CD4-positive, alpha-beta T cell treated with Interleukin-17A for 4 hours (primary cell): ENCODE measurements around the gene PRDM11.

Experiments
- DNase-seq: peaks from one replicate; pipeline ENCODE4 v3.0.0-alpha.2; 2020; ENCODE audit warnings: mixed read lengths

The PRDM11 gene

DNA sequence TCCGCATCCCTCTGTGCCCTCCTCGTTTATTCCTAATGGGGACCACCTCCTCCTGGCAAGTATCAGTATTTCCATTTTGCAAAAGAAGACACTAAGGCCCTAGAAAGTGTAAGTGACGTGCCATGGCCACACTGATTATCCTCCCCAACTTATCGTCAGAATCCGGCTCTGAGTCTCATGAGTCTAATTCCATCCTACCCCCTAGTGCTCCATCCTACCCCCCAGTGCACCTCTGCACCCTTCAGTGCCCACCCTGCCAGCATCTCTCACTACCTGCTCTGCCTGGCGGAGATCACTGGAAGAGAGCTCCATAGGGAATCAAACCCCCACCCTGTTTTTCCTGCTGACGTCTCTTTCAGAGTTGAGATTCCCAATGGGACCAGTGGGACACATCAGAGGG is 31.8 kb downstream of the PRDM11 start:
- DNase-seq, result no peak

GRCh38 chr11:45178890-45179671 is 32.6 kb downstream of the PRDM11 start:
- no peak for DNase-seq

DNA sequence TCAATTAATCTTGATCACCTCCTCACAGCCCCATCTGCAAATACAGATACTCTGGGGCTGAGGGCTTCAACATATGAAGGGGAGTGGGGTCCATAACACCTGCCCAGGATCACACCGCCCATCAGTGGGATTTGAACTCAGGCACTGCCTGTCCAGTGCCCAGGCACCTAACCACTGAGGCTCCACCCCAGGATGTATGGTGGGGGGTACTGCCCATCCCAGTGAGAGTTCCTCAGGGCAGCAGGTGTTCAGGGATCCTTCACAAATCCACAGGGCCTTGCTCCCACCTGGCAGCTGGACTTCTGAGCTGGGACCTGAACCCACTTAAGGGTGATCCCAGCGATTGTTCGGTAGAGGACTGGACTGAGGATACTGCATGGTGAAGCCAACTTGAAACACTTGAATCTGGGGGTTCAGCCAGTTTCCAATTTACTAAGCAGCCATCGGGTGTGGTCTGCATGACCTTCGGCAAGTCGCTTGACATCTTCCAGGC is 33.3 kb downstream of the PRDM11 start:
- DNase-seq, result no peak

DNA sequence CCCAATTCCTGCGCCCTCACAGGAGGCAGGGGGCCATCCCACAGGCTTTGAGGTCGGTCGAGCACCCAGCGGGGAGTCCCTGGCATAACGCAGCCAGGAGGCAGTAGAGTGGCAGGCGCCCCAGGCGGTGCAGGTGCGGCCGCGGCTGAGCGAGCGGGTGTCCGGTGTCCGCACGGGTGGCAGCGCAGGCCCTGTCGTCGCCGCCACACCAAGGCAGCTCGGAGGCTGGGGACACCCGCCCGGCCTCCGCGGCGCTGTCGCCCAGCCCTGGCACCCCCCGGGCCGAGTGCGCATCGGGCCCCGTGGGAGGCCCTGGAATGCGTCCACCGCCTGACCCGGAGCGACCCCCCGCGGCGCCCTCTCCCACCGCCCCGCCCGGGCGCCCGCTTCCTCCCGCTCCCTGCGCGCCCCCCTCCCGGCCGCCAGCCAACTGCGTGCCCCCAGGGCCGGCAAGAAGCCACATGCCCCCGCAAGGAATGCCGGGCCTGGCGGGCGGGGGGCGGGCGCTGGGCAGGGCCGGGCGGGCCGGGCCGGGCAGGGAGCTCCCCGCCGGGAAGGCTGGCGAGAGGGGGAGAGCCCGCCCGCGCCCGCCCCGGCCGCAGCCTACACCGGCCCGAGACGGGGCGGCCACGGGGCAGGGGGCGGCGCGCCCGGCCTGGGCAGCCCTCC is 33.9 kb downstream of the PRDM11 start:
- no peak for DNase-seq

GRCh38 chr11:45180848-45181192 is 34.4 kb downstream of the PRDM11 start:
- peak; percentile 40 for DNase-seq

DNA sequence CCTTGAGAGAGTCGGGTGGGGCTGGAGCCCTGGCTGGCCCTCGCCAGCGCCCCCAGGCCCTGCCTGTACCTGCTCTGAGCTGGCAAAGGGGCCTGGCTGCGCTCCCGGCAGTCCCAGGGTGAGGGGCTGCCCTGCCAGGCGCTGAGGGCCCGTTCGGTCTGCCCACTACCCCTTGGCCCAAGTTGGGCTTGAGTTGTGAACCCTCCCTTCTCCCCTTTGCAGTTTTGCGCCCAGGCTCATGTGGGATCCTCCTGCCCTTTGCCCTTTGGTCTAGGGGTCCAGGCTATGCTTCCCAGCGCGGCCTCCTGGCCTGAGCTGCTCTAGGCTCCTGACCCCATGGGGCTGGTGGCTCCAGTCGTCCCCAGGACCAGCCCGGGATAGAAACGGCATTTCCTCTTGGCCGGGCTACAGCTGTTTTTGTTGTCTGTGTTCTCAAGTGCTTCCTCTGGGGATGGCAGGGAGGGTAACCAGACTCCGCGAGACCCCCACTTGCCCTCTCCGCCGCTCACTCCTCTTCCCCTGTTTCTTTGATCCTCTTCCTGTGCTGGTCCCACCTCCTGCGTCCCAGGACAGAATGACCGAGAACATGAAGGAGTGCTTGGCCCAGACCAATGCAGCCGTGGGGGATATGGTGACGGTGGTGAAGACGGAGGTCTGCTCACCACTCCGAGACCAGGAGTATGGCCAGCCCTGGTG is 34.9 kb downstream of the PRDM11 start:
- no peak for DNase-seq

DNA sequence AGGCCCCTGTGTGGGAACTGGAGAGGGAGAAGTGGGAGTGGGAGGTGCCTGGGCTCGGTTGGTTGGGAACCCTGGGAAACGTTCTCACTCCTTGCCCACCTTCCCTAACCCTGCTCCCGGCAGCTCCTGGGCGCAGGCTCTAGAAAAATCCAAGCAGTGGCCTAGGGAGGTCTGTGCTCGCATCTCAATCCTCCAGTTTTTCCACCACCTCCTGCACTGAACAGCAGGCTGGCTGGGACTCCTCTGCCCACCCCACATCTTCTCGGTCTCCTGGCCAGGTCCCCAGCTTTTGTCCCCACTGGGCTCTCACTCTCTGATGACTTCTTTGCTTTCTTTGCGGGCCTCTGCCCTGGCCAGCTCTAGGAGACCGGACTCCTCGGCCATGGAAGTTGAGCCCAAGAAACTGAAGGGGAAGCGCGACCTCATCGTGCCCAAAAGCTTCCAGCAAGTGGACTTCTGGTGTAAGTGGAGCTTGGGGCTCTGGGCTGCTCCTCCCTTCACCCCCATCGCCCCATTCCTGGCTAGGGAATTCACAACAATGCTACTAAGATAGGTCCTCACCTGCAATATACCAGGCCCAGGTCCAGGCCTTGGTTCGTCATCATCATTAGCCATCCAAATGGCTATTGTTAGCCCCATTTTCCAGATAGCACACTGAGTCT is 35.6 kb downstream of the PRDM11 start:
- no peak for DNase-seq

- DNase-seq, result peak; percentile 11
Observed at GRCh38 chr11:45182902-45183301, 36.5 kb downstream of the PRDM11 start.

DNA sequence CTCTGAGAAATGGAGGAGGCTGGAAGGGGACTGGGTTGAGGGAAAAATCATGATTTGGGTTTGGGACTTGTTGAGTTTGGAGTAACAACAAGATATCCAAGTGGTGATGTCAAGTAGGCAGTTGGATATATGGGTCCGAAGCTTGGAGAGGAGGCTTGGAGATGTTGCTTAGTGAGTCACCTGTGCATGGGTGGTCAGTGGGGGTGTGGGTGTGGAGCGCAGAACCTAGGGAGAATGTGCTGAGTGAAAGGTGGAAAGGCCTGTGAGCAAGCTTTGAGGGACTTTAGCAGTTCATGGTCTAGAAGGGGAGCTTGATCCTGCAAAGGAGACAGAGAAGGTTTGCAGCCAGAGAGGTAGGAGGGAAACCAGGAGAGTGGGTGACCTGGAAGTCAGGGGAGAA is 38.2 kb downstream of the PRDM11 start:
- no peak for DNase-seq

- no peak for DNase-seq
Observed at GRCh38 chr11:45185228-45185729, 38.8 kb downstream of the PRDM11 start.

- DNase-seq, result no peak
Observed at GRCh38 chr11:45187375-45187774, 40.9 kb downstream of the PRDM11 start.

DNA sequence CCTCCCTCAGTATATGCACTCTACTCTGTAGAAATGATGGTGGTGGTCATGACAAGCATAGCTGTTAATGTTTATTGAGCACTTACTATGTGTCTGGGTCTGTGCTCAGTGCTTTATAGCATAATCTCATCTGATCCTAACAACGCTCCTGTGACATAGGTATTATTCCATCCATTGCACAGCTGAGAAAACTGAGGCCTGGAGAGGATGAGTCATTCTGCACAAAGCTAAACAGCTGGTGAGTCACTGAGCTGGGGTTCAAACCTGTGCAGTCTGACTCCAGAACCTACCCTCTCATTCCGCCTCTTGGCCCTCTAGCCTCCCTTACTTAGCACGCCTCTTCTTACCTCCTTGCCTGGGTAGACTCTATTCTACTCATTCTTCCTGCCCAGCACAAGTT is 41.7 kb downstream of the PRDM11 start:
- DNase-seq, result no peak

DNA sequence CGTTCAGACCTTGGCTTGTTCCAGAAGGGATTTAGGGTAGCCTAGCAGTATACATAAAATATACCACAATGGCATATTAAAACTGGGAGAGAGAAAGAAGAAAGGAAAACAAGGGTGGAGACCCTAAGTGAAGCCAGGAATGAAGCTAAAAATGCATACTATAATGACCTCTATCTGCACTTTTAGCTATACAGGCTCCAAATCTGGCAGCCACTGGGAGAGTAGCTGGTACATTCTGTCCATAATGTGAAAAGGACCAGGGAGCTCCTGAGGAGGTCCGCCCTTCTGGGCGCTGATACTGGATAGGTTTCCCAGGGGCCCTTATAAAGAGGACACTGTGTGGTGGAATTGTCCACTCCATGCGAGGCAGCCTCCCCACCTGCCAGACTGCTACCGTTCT is 42.8 kb downstream of the PRDM11 start:
- no peak for DNase-seq

DNA sequence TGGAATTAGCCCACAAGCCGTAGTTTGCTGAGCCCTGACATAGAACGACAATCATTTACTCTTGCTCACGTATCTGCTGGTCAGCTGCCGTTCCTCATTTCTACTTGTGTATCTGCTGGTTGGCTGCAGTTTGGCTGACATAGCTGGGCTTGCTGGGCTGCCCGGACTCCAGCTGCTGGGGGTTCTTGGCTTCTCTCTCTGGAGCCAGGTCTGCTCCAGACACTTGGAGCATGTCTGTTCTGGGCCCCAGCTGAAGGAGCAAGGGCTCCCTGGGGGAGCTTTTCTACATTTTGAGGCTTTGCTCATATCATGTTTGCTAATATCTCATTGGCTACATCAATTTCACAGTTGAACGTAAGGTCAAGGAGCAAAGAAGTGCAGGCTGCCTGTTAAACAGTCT is 47.3 kb downstream of the PRDM11 start:
- no peak for DNase-seq

DNA sequence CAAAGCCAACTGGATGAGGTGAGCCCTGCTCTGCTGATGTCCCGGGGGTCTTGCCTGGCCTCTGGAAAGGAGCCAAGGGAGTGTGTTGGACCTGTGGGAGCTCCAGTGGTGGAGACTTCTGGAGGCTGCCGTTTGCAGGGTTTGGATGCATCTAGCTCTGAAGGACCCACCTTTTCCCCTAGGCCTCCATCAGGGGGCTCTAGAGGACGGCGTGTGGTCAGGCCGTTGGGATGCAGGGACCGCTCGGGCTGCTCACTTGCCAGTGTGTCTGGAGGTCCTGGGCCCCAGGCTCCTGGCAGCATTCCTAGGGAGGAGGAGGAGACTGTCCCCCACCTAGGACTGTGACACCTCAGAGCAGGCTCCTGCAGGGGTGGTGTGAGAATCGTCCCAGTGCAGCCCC is 58.3 kb downstream of the PRDM11 start:
- DNase-seq, result no peak

- DNase-seq, result no peak
Observed at GRCh38 chr11:45205978-45206377, 59.5 kb downstream of the PRDM11 start.

DNA sequence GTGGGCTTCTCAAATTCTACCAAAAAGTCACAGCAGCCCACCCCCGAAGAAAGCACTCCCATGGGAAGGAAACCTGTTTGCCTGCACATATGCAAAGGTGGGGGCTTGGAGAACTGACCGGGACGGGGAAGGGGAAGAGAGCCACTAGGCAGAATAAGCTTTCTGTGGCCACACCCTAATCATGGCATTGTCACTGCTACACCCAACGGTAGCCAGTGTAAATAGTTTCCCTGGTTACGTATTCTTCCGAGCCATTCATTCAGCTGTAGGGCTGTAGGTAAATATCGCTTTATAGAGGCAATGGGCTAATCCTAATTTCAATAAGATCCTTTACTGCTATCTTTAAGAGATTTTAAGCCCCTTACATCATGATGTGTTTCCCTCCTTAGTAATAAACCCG is 61.7 kb downstream of the PRDM11 start:
- no peak for DNase-seq

DNA sequence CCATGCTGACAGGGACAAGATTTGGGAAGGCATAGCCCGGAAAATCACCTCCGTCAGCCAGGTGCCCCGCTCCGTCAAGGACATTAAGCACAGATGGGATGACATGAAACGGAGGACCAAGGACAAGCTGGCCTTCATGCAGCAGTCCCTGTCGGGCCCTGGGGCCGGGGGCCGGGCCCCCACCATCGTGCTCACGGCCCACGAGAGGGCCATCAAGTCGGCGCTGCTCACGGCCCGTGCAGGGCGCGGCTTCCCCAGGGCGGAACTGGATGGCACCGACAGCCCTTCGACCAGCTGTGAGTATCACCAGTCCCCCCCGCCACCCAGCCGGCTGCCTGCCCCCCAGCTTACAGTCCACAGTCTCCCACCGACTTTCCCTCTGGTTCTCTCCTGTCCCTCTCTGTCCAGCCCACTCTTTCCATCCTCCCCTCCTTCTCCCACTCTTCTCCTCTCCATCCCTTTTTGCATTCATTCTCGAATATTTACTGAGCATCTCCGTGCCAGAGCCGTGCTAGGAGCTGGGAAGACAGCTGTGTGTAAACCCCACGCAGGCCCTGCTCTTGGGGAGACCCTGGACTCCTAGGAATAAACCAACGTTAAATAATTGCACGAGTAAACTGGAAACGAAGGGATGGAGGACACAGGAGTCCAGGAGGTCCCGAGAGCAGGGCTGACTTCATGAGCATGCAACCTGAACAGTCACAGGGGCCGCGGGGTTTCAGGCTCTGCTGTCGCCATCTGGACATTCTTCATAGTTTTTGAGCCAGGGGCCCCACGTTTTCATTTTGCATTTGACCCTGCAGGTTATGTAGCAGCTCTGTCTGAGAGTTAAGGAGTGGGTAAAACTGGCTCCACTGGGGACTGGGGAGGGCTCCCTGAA is 62.8 kb downstream of the PRDM11 start:
- no peak for DNase-seq

GRCh38 chr11:45209891-45210699 is 63.7 kb downstream of the PRDM11 start:
- DNase-seq, result no peak

- no peak for DNase-seq
Observed at GRCh38 chr11:45210846-45211245, 64.4 kb downstream of the PRDM11 start.

DNA sequence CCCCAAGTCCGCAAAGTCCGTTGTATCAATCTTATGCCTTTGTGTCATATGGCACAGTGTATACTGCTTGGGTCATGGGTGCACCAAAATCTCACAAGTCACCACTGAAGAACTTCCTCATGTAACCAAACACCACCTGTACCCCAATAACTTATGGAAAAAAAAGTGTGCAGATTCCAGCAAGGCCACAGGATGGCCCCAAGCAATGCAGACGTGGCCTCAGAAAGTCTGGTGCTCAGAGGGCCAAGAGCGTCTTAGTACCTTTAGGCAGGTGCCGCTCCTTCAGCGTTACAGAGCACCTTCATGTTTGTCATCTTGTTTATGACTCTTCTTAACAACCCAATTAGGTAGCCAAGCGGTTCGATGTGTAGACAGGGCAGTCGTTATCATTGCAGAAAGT is 65.3 kb downstream of the PRDM11 start:
- no peak for DNase-seq
